ENCODE data around the gene USP49.

The USP49 gene

DNA sequence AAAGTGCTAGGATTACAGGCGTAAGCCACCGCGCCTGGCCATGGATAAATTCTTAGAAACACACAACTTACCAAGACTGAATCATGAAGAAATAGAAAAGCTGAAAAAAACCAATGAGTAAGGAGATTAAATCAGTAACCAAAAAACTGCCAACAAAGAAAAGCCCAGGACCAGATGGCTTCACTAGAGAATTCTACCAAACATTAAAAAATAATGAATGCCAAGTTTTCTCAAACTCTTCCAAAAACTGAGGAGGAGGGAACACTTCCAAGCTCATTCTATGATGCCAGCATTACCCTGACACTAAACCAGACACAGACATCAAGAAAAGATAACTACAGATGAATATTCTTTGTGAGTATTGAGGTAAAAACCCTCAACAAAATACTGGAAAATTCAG, 44.3 kb downstream of the USP49 start:
- Mint-ChIP-seq H3K4me1 (peaks cover 7% of the 10 kb centered on the region), H3K36me3 (no peaks in the 10 kb centered on the region), H3K9me3 (no peaks in the 10 kb centered on the region), H3K4me3 (no peak overlapping the region), H3K27ac (no peak overlapping the region)
- no peak for ATAC-seq
- no peak for DNase-seq (ENCODE audit: low spot score in 2 of 2)

- Mint-ChIP-seq H3K27ac (peak overlapping the region; percentile 8), H3K4me1 (peaks cover 7% of the 10 kb centered on the region), H3K9me3 (no peaks in the 10 kb centered on the region), H3K36me3 (no peaks in the 10 kb centered on the region), H3K4me3 (no peak overlapping the region)
- ATAC-seq (peak; percentile 72), DNase-seq (ENCODE audit: low spot score in 2 of 2) (peak; percentile 39 to 77)
These were observed 48.4 kb downstream of the USP49 start for GRCh38 chr6:41846666-41847237.

DNA sequence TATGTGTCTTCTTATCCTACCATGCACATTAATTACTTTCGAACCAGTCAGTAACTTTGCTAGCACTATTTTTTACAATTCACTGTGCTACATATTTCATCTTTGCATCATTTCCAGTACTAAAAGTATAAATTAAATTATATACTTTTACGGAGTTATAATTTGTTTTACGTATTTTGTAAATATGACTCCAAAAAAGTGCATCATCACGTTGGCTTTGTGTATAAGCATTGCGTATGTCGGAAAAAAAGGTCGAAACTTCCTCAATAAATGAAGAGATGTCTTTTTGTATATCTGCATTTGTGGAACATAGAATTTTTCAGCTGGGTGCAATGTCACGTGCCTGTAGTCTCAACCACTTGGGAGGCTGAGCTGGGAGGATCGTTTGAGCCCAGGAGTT, 52.0 kb downstream of the USP49 start:
- ATAC-seq (no peak), DNase-seq (ENCODE audit: low spot score in 2 of 2) (no peak)
- Mint-ChIP-seq H3K4me3 (no peak overlapping the region), H3K36me3 (no peaks in the 10 kb centered on the region), H3K27ac (no peak overlapping the region), H3K4me1 (peaks cover 7% of the 10 kb centered on the region), H3K9me3 (no peaks in the 10 kb centered on the region)

DNA sequence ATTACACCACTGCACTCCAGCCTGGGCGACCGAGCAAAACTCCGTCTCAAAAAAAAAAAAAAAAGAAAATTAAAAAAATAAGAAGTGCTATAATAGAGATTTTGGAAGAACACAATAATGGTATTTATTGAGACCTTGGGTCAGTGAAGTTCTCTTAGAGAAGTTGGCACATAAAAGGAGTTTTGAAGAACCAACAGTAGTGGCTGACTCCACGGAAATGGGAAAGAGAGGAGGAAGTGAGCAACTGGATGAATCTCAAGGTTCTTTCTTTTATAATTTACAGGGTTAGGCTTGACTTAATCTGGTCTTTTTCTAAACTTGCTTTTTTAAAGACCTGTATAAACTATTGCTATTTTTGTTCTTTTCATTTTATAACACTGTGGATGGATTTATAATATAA, 54.8 kb downstream of the USP49 start:
- ATAC-seq (no peak), DNase-seq (ENCODE audit: low spot score in 2 of 2) (no peak)
- H3K36me3 Mint-ChIP-seq = no peaks in the 10 kb centered on the region
- H3K27ac Mint-ChIP-seq = no peak overlapping the region
- no peaks in the 10 kb centered on the region for H3K9me3 Mint-ChIP-seq
- no peak overlapping the region for H3K4me3 Mint-ChIP-seq
- no peaks in the 10 kb centered on the region for H3K4me1 Mint-ChIP-seq

DNA sequence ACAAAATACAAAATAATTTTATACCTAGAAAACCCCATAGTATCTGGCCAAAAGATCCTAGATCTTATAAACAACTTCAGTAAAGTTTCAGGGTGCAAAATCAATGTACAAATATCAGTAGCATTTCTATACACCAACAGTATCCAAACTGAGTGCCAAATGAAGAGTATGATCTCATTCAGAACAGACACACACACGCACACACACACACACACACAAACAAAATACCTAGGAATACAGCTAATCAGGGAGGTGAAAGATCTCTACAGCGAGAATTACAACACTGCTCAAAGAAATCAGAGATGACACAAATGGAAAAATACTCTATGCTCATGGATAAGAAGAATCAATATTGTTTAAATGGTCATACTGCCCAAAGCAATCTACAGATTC, 58.5 kb downstream of the USP49 start:
- Mint-ChIP-seq H3K4me1 (no peaks in the 10 kb centered on the region), H3K4me3 (no peak overlapping the region), H3K9me3 (no peaks in the 10 kb centered on the region), H3K27ac (no peak overlapping the region), H3K36me3 (no peaks in the 10 kb centered on the region)
- DNase-seq (ENCODE audit: low spot score in 2 of 2) (no peak), ATAC-seq (no peak)

- Mint-ChIP-seq H3K9me3 (no peaks in the 10 kb centered on the region), H3K4me1 (no peaks in the 10 kb centered on the region), H3K4me3 (no peak overlapping the region), H3K36me3 (no peaks in the 10 kb centered on the region), H3K27ac (no peak overlapping the region)
- ATAC-seq = no peak
- no peak for DNase-seq (ENCODE audit: low spot score in 2 of 2)
These were observed 59.0 kb downstream of the USP49 start for GRCh38 chr6:41836022-41836659.

- ATAC-seq = no peak
These were observed 62.9 kb downstream of the USP49 start for GRCh38 chr6:41832263-41832662.

DNA sequence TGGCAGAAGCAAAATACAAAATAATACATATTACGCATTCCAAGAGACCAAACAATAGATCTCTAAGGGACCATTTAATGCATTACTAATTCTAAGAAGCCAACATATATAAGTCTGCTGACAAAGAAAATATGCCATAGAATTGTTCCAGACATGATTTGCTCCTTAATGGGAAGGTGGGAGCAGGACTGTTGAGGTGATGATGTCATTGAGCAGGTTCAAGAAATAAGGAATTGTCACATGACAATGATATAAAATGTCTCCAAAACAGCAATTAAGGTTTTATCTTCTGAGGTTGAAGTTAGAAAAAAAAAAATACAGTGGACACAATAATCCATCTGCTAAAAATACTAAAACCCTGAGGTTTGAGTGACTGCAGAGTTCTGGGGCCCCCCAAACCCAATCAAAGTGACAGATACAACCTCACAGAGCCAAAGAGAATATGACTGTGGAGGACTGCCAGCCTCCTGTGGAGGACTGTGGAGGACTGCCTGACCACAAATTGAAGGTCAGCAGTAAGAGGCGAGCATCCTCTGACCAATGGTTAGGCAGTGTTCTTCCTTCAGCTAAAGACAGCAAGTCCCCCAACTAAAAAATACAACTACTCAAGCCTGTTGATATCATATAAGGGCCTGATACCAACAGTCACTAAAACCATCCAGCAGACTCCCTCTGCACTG, 68.7 kb downstream of the USP49 start:
- no peak for DNase-seq (ENCODE audit: low spot score in 2 of 2)
- no peaks in the 10 kb centered on the region for H3K4me1 Mint-ChIP-seq
- H3K4me3 Mint-ChIP-seq = no peak overlapping the region
- no peak for ATAC-seq
- no peaks in the 10 kb centered on the region for H3K9me3 Mint-ChIP-seq
- peaks cover 4% of the 10 kb centered on the region for H3K36me3 Mint-ChIP-seq
- no peak overlapping the region for H3K27ac Mint-ChIP-seq

More at GRCh38 chr6:41832263-41832662, 62.9 kb downstream of the USP49 start:
- Mint-ChIP-seq H3K4me1 (no peaks in the 10 kb centered on the region), H3K9me3 (no peaks in the 10 kb centered on the region), H3K27ac (no peak overlapping the region), H3K4me3 (no peak overlapping the region), H3K36me3 (no peaks in the 10 kb centered on the region)
- no peak for DNase-seq (ENCODE audit: low spot score in 2 of 2)

DNA sequence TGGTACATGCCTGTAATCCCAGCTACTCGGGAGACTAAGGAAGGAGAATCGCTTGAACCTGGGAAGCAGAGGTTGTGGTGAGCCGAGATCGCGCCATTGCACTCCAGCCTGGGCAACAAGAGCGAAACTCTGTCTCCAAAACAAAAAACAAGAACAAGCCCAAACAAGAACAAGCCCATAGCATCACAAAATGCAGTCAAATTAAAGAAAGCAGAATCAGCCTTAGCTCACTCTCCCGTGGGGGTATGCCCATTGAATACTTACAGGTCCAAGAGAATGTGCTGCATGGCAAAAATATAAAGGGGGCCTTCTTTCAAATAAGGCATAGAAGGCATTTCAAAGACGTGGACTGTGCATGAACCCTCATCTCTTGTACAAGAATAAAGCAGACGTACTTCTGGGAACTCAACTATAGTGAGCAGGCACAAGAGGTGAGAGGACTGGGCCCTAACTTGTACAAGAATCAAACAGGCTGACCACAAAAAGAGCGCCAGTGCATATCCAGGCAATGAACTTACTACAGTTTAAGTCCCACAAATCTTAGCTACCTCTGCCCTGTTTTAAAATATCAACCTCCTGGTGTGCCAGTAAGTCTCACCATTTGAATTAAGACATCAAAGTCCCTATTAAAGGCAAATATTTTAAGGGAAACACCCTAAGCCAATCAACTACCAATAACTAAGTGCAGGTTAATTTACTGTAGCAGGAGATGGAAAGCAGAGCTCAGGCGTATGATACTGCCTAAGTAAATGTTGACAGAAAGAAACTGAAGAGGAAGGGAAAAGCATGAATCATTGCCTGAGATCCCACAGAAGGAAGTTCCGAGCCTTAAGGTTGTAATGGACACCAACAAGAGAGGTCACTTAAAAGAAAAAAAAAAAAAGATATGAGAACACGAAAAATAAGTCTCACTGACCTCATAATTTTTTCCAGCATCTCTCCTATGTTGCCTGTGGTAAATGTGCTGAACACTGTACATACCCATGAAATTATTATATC, 70.3 kb downstream of the USP49 start:
- DNase-seq (ENCODE audit: low spot score in 2 of 2) (no peak), ATAC-seq (no peak)
- H3K36me3 Mint-ChIP-seq = peaks cover 4% of the 10 kb centered on the region
- no peaks in the 10 kb centered on the region for H3K4me1 Mint-ChIP-seq
- no peaks in the 10 kb centered on the region for H3K9me3 Mint-ChIP-seq
- no peak overlapping the region for H3K27ac Mint-ChIP-seq
- no peak overlapping the region for H3K4me3 Mint-ChIP-seq

DNA sequence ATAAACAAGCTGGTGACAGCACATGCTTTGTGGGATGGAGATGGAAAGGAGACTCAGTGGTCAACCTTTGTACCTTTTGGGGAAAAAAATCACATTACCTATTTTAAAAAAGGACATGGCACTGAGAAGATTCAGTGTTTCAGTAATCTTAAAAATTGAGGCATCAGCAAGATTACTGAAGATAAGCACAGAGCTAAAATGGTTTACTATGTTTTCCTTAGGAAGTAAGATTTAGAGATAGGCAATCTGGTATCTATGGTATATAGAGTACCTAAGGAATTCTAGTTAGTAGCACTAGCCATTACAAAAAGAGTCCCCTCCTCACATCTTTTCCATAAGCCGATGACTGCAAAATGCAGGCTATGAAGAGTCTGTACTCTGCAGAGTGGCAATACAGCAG, 72.0 kb downstream of the USP49 start:
- Mint-ChIP-seq H3K4me3 (no peak overlapping the region), H3K4me1 (no peaks in the 10 kb centered on the region), H3K36me3 (peaks cover 4% of the 10 kb centered on the region), H3K27ac (no peak overlapping the region), H3K9me3 (no peaks in the 10 kb centered on the region)
- DNase-seq (ENCODE audit: low spot score in 2 of 2) (no peak), ATAC-seq (no peak)

DNA sequence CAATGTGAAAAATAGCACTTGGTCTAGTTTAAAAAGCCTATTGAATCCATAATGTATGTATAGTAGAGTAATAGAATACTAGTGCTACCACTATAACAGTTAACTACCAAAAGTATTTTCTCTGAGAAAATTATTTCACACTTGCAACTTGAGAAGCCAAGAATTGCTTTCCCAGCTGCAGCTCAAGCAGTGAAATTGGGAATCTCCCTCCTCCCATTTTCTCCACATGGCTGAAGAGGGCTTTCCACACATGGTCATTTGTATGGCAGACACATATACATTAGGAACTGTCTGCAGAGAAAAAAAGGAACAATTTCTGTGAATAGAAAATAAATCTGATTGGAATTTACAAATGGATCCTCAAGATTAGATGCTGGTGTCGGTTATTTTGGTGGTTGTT, 73.2 kb downstream of the USP49 start:
- ATAC-seq = no peak
- no peaks in the 10 kb centered on the region for H3K9me3 Mint-ChIP-seq
- H3K4me1 Mint-ChIP-seq = no peaks in the 10 kb centered on the region
- no peak for DNase-seq (ENCODE audit: low spot score in 2 of 2)
- H3K4me3 Mint-ChIP-seq = no peak overlapping the region
- no peak overlapping the region for H3K27ac Mint-ChIP-seq
- H3K36me3 Mint-ChIP-seq = peaks cover 4% of the 10 kb centered on the region

GRCh38 chr6:41821266-41821665, 73.9 kb downstream of the USP49 start:
- Mint-ChIP-seq H3K4me3 (no peak overlapping the region), H3K27ac (no peak overlapping the region), H3K4me1 (no peaks in the 10 kb centered on the region), H3K36me3 (peaks cover 4% of the 10 kb centered on the region), H3K9me3 (no peaks in the 10 kb centered on the region)
- no peak for DNase-seq (ENCODE audit: low spot score in 2 of 2)
- ATAC-seq = no peak

- DNase-seq (ENCODE audit: low spot score in 2 of 2) = no peak
- ATAC-seq = no peak
- H3K4me3 Mint-ChIP-seq = no peak overlapping the region
These were observed 76.7 kb downstream of the USP49 start for GRCh38 chr6:41818271-41819054.

DNA sequence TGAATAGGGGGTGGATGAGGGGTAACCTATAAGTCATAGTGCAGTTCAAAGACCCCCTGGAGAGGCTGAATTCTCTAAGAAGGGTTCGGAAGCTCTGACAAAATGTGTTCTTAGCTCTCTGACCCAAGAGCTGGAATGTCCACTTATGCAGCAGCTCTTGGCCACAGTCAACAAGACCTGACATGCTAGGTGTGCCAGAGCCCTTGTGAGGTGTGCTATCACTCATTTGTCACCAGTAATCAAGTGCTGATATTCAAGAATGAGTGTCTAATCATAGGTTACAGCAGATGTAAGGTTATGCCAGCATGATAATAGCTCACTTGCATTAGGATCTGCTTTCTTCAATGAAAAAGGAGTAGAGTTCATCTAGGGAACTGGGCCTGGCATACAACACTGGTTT, 79.6 kb downstream of the USP49 start:
- no peak overlapping the region for H3K4me3 Mint-ChIP-seq
- H3K4me1 Mint-ChIP-seq = no peaks in the 10 kb centered on the region
- no peaks in the 10 kb centered on the region for H3K9me3 Mint-ChIP-seq
- no peak overlapping the region for H3K27ac Mint-ChIP-seq
- no peaks in the 10 kb centered on the region for H3K36me3 Mint-ChIP-seq
- no peak for ATAC-seq
- no peak for DNase-seq (ENCODE audit: low spot score in 2 of 2)

More at GRCh38 chr6:41818271-41819054, 76.7 kb downstream of the USP49 start:
- Mint-ChIP-seq H3K4me1 (no peaks in the 10 kb centered on the region), H3K36me3 (no peaks in the 10 kb centered on the region), H3K9me3 (no peaks in the 10 kb centered on the region), H3K27ac (no peak overlapping the region)

DNA sequence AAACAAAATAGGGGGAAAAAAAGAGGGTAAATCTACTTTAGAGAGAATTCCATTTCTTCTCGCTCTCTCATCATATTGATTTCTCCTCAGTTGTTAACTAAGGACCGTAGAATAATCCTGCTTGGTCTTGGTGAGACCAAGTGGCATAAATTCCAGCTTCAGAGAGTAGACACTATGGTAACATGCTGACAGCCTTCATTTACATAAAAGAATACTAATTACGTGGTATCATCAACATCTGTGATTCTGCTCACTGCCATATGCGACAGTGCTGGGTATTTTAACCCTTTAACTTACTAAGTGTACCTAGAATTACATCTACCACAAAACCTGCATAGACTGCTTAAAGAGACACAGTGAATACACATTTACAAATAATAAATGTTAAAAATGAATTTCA, 80.5 kb downstream of the USP49 start:
- no peaks in the 10 kb centered on the region for H3K4me1 Mint-ChIP-seq
- H3K4me3 Mint-ChIP-seq = no peak overlapping the region
- H3K9me3 Mint-ChIP-seq = no peaks in the 10 kb centered on the region
- no peaks in the 10 kb centered on the region for H3K36me3 Mint-ChIP-seq
- ATAC-seq = no peak
- DNase-seq (ENCODE audit: low spot score in 2 of 2) = no peak
- no peak overlapping the region for H3K27ac Mint-ChIP-seq

Data from stimulated activated effector memory CD8-positive, alpha-beta T cell treated with anti-CD3 and anti-CD28 coated beads, Interleukin-12 subunit alpha, Interleukin-12 subunit beta, amount 100 ng/mL, for 72 hours (primary cell).